NT2/D1 (cell line): ENCODE results near the gene COL5A2.

Experiments used
- DNase-seq: peaks from one replicate; pipeline ENCODE4 v3.0.0-alpha.2; 2011; ENCODE audit warnings: low read depth, low spot score
- H3K27me3 ChIP-seq: 2 replicates; pipeline ENCODE4 v1.6.0; 2011; ENCODE audit warnings: mild to moderate bottlenecking; ENCODE audit not compliant: insufficient read length, insufficient read depth
- H3K36me3 ChIP-seq: 2 replicates; pipeline ENCODE4 v1.6.1; 2011; ENCODE audit warnings: mild to moderate bottlenecking, low read length, mixed read lengths; ENCODE audit not compliant: insufficient read depth, insufficient read length
- H3K4me1 ChIP-seq: 2 replicates; pipeline ENCODE4 v1.5.1; 2011; ENCODE audit not compliant: insufficient read depth, insufficient read length
- H3K4me3 ChIP-seq: 2 replicates; pipeline ENCODE4 v1.5.1; 2011; ENCODE audit warnings: low read depth; ENCODE audit not compliant: insufficient read length
- H3K9ac ChIP-seq: 2 replicates; pipeline ENCODE4 v1.6.0; 2011; ENCODE audit warnings: low read depth; ENCODE audit not compliant: insufficient read length
- H3K9me3 ChIP-seq: 2 replicates; pipeline ENCODE4 v1.5.1; 2011; ENCODE audit warnings: mild to moderate bottlenecking, low read length; ENCODE audit not compliant: insufficient read depth
- SUZ12 ChIP-seq: IDR thresholded peaks from 2 replicates; pipeline ENCODE4 v1.6.1; 2011; ENCODE audit not compliant: insufficient read length, insufficient read depth; ENCODE audit errors: extremely low read depth
- YY1 ChIP-seq: IDR thresholded peaks from 2 replicates; pipeline ENCODE4 v1.6.1; 2011; ENCODE audit not compliant: insufficient read length, insufficient read depth
- ZNF274 ChIP-seq: IDR thresholded peaks from 2 replicates; pipeline ENCODE4 v1.6.1; 2011; ENCODE audit warnings: mild to moderate bottlenecking, low read depth, low read length

COL5A2 gene

DNA sequence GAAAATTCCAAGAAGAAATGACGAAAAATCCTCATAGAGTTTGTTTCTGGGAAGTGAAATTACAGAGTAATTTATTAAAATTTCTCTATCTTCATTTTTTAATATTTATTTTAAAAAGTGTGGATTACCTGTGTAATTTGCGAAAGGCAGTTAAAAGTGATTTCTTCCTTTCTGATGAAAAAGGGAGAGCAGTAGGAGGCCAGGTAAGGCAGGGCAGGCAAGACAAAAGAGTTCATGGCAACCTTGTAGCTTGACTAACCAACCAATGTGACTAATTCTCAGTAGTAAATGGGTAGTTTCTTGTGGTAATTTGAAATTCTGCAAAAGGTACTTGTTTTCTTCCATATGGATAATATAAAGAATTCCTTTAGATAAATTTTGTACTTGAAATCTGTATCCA lies 34.9 kb upstream of the COL5A2 start:
- no peak for DNase-seq
- Histone ChIP-seq H3K36me3 (no peaks in the 10 kb centered on the region), H3K4me1 (no peaks in the 10 kb centered on the region), H3K4me3 (no peak overlapping the region), H3K27me3 (no peaks in the 10 kb centered on the region), H3K9me3 (no peaks in the 10 kb centered on the region), H3K9ac (no peak overlapping the region)
- TF ChIP-seq YY1 (no peak), SUZ12 (no peak), ZNF274 (no peak)

DNA sequence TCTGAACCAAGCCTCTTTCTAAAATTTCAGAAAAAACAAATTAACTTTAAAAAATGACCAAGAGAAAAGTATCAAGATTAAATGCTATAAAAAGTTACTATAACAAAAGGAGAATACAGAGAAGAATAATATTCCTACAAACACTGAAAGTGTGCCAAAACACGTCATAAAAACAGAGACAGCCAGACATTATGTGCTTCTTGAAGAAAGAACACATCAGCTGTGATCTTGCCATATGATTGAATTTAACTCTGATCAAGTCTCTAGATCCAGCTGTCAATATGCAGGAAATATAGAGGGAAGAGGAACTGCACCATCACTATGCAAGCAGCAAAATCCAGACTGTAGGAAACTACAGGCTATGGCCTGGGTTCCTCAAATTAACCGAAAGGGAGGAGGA lies 33.7 kb upstream of the COL5A2 start:
- H3K4me3 ChIP-seq = no peak overlapping the region
- H3K4me1 ChIP-seq = no peaks in the 10 kb centered on the region
- H3K9ac ChIP-seq = no peak overlapping the region
- no peaks in the 10 kb centered on the region for H3K36me3 ChIP-seq
- DNase-seq = no peak
- no peaks in the 10 kb centered on the region for H3K27me3 ChIP-seq
- H3K9me3 ChIP-seq = no peaks in the 10 kb centered on the region
- TF ChIP-seq SUZ12 (no peak), ZNF274 (no peak), YY1 (no peak)

GRCh38 chr2:189210250-189211087 lies 30.9 kb upstream of the COL5A2 start:
- Histone ChIP-seq H3K36me3 (no peaks in the 10 kb centered on the region), H3K27me3 (no peaks in the 10 kb centered on the region), H3K9ac (no peak overlapping the region), H3K4me1 (no peaks in the 10 kb centered on the region), H3K4me3 (no peak overlapping the region), H3K9me3 (no peaks in the 10 kb centered on the region)
- no peak for DNase-seq
- TF ChIP-seq SUZ12 (no peak), YY1 (no peak), ZNF274 (no peak)

- TF ChIP-seq ZNF274 = no peak
- no peak for TF ChIP-seq SUZ12
- Histone ChIP-seq H3K9ac (no peak overlapping the region), H3K4me1 (no peaks in the 10 kb centered on the region), H3K4me3 (no peak overlapping the region), H3K27me3 (no peaks in the 10 kb centered on the region), H3K9me3 (no peaks in the 10 kb centered on the region), H3K36me3 (no peaks in the 10 kb centered on the region)
- DNase-seq = no peak
These were observed 28.7 kb upstream of the COL5A2 start for GRCh38 chr2:189208254-189208653.

DNA sequence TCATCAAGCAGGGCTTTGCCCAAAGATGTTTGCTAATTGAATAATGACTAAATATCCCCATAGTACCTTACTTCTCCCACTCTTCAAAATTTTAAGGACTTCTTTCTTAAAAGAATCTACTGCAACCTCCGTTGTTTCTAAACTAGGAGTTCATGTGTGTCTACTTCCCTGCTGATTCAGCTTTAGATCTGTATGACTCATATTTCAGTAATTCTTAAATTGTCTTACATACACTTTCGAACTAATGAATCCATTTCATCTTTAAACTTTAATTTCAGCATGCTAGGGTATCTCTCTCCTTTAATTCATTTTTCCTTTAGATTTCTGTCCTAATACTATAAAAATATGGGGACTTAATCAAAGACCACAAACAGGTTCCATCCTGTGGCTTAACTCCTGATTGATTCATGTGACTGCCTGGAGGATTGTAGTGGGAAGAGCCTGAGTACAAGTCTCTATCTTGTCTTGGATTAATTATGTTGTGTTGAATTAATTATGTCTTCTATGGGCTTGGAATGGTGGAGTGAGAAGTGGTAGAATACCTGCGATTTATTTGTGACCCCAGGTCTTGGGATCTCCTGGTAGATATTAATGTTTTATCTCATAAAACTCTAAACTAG lies 24.9 kb upstream of the COL5A2 start:
- Histone ChIP-seq H3K9ac (no peak overlapping the region), H3K27me3 (no peaks in the 10 kb centered on the region), H3K4me1 (no peaks in the 10 kb centered on the region), H3K36me3 (no peaks in the 10 kb centered on the region), H3K4me3 (no peak overlapping the region), H3K9me3 (no peaks in the 10 kb centered on the region)
- TF ChIP-seq SUZ12 (no peak), ZNF274 (no peak)
- DNase-seq = no peak

DNA sequence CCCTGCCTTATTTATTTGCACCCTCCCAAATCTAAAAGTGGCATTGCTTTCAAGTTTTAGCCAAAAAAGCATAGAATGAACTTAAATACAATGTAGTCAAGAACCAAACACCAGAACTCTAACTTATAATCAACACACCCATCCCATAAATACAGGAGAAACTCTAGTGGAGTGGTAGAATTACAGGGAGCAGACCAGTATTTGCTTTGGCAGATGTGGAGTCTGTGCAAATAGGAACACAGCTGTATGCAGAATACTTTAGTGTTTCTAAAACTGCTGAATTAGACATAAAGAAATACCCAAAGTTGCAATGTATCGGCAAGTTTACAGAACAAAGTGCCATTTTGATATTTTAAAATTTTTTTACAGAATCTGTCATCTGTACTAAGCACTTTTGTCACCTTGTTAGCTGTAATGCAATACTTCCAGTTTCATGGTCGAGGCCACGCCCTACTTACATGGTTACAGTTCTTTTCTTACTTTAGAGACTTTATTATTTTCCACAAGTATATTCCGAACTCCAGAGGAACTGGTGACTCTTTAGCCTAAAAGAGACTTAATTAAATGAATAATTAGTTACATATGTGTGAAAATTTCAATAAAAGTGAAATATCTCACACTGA lies 23.7 kb upstream of the COL5A2 start:
- Histone ChIP-seq H3K27me3 (no peaks in the 10 kb centered on the region), H3K36me3 (no peaks in the 10 kb centered on the region), H3K9ac (no peak overlapping the region), H3K9me3 (no peaks in the 10 kb centered on the region), H3K4me3 (no peak overlapping the region), H3K4me1 (no peaks in the 10 kb centered on the region)
- no peak for DNase-seq
- no peak for TF ChIP-seq ZNF274
- no peak for TF ChIP-seq YY1

GRCh38 chr2:189199797-189200196 lies 20.2 kb upstream of the COL5A2 start:
- no peaks in the 10 kb centered on the region for H3K4me1 ChIP-seq
- H3K27me3 ChIP-seq = no peaks in the 10 kb centered on the region
- H3K9me3 ChIP-seq = no peaks in the 10 kb centered on the region
- no peak for DNase-seq
- H3K4me3 ChIP-seq = no peak overlapping the region
- TF ChIP-seq YY1 (no peak), ZNF274 (no peak), SUZ12 (no peak)
- no peak overlapping the region for H3K9ac ChIP-seq
- no peaks in the 10 kb centered on the region for H3K36me3 ChIP-seq
